Measurements from ENCODE around the gene VKORC1L1. TPM values are rescaled to one million over a fixed set of nuclear protein-coding genes. Genes with fewer than 3 reads are reported as not detected.
"Not testable (repeated sequence)": the region's sequence is repeated elsewhere in the genome, so short reads cannot be mapped to it uniquely, and the experiment has no call there.

The VKORC1L1 gene
- total RNA-seq = 24.3 and 38.5 TPM in 2 replicates

DNA sequence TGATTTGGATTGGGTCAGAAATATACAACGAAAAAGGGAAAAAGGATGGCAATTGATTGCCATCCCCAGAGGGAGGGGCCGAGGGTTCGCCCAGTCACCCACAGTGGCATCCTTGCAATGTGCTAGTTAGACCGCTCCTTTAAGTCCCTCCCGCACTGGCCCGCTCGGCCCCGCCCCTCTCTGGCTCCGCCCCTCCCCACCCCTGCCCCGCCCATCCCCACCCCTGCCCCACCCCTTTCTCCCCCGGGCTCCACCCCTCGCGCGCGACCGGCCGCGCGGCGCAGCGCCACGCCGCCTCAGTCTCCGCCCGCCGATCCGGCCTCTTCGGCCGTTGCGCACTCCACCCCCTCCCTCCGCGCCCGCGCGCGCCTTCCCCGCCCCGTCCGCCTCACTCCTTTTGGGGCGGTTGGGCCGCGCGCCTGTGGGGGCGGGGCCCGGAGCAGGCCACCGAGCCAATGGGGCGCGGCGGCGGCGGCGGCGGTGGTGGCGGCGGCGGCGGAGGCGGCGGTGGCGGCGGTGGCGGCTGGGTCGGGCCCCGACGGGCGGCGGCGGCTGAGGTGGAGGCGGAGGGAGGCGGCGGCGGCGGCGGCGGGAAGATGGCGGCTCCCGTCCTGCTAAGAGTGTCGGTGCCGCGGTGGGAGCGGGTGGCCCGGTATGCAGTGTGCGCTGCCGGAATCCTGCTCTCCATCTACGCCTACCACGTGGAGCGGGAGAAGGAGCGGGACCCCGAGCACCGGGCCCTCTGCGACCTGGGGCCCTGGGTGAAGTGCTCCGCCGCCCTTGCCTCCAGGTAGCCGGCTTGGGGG is at the start of gene VKORC1L1:
TSS of gene VKORC1L1 (plus strand) at position 299 of the 806 bp plus-strand sequence. CDS start at position 597, 298 bp downstream.
- DNase-seq = peak; percentile 95

DNA sequence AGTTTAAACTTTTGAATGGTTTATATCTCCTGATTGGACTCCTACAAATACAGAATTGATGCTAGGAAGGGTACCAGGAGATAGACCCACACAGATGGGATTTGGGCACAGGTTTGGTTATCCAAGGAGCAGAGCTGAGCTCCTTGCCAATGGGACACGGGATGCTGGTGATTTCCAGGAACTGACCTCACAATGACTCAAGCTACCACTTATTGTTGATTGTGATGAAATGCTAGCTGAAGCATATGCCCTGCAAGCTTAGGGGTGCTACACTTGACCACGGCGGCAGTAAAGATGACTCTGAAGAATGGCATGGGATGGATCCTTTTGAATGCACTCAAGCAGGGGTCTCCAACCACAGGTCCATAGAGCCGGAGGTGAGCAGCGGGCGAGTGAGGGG is 45.5 kb upstream of the VKORC1L1 start:
- peak; percentile 19 for DNase-seq

DNA sequence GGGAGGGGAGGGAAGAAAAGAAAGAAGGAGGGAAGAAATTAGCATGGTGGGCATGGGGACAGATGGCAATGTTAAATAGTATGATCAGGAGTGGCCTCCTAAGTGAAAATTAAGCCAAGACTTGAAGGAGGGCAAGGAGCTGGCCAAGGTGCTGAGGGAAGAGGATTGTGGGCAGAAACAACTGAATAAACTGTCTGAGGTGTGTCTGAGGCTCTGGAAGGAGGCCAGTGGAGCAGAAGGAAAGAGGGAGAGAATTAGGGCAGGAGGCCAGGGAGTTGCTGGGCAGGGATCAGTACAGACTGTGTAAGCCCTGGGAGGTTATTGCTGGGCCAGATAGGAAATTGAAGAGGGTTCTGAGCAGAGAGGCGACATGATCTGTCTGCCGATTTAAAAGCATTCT is 40.6 kb upstream of the VKORC1L1 start:
- DNase-seq = peak; percentile 64

DNA sequence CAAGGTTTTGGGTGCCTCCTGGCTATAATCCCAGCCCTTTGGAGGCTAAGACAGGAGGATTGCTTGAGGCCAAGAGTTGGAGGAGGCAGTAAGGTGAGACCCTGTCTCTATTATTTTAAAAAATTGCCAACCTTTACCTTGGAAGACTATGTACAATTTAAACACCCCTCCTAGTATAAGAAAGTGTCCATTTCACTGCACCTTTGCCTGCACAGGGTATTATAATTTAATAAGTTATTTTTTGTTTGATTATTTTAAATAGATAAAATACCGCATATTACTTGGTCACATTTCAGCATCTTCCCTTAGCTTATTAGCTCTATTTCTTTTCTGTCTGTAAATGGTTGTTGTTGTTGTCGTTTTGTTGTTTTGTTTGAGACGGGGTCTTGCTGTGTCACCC is 36.2 kb upstream of the VKORC1L1 start:
- not testable (repeated sequence) for DNase-seq

DNA sequence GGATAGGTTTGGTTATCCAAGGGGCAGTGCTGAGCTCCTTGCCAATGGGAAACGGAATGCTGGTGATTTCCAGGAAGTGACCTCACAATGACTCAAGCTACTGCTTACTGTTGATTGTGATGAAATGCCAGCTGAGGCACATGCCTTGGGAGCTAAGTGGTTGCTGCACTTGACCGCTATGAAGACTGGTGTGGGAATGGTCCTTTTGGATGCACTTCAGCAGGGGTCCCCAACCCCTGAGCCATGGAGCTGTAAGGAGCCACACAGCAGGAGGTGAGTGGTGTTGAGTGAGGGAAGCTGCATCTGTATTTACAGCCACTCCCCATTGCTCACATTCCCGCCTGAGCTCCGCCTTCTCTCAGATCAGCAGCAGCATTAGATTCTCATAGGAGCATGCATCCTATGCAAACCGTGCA is 35.3 kb upstream of the VKORC1L1 start:
- DNase-seq = peak; percentile 46

DNA sequence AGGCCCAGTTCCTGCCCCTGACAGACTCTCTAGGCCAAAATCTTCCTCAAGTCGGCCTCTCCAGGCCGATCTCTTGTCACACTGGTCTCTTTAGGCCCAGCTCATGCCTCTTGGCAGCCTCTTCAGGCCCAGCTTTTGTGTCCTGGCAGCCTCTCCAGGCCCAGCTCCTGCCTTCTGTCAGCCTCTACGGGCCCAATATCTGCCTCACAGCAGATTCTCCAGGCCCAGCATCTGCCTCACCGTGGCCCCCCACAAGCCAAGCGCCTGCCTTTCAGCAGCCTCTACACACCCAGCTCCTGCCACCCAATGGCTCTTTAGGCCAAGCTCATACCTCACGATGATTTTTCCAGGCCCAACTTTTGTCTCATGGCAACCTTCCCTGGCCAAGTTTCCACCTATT is 33.0 kb upstream of the VKORC1L1 start:
- no peak for DNase-seq

DNA sequence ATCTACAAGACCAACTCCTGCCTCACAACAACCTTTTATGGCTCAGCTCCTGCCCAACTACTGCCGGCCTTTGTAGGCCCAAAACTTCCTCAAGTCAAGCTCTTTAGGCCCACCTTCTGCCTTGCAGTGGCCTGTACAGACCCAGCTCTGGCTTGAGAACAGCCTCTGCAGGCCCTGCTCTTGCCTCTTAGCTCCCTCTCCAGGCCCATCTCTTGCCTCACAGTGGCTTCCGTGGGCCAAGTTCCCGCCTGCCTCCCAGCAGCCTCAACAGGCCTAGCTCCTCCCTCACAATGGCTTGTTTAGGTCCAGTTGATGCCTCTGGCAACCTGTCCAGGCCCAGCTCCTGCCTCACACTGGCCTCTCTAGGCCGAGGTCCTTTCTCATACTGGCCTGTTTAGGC is 32.4 kb upstream of the VKORC1L1 start:
- DNase-seq = no peak

DNA sequence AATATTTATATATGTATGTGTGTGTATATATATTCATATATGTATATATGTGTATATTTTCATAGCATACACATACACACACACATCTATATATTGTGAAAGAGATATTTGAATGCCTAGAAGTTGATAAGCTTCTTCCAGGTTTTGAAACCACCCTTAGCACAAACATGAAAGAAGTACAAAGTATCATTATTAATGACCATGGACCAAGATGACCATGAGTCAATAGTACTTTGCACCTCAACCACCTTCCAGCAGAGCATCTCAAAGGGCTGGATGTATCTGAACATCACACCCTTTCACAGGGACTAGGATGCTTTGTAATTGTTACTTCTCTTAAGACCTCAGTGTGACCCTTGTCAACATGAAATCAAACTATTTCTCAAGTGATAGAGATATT is 29.3 kb upstream of the VKORC1L1 start:
- not testable (repeated sequence) for DNase-seq

DNA sequence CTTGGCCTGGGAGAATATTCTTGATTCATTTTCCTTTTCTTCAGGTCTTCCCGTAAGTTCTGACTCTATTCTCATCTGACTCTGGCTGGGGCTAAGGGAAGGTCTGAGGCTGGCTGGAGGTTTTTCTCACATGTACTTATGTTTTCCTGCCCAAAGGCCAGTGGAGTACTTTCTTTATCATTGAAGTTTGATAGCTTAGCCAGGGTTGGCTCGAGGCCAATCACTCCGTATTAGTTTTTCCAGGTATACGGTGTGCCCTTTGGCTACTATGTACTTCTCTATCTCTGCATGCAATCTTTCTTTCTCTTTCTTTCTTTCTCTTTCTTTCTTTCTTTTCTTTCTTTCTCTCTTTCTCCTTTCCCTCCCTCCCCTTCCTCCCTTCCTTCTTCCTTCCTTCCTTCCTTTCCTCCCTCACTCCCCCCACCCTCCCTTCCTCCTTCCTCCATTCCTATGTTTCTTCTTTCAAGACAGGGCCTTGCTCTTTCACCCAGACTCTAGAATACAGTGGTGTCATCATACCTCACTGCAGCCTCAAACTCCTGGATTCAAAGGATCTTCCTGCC is 26.8 kb upstream of the VKORC1L1 start:
- DNase-seq = no peak

DNA sequence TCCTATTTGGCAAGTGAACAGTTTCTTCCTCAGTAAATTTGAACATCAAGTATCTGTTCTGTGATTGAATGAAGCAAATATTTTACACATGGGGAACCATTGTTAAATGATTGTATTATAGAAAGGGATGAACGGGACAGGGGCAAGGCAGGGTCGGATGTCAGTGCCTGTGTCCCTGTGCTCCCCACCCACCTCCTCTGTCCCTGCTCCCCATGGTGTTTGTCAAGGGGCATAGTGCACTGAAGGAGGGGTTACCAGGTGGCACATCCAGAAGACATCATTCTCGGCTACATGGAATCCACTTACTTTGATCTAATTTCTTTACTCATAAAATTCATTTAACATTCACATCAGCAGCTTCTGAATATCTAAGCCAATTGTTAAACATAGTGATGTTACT is 19.4 kb upstream of the VKORC1L1 start:
- not testable (repeated sequence) for DNase-seq

DNA sequence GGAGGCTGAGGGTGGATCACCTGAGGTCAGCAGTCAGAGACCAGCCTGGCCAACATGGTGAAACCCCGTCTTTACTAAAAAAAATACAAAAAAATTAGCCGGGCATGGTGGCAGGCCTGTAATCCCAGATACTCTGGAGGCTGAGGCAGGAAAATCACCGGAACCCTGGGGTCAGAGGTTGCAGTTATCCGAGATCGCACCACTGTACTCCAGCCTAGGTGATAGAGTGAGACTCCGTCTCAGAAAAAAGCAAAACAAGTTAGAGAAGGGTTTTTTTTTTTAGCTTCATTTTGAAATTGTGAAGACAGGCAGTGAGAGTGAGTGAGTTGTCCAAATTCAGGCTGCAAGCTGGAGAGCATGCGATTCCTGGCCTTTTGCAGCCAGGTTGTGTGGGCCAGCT is 19.0 kb upstream of the VKORC1L1 start:
- not testable (repeated sequence) for DNase-seq

DNA sequence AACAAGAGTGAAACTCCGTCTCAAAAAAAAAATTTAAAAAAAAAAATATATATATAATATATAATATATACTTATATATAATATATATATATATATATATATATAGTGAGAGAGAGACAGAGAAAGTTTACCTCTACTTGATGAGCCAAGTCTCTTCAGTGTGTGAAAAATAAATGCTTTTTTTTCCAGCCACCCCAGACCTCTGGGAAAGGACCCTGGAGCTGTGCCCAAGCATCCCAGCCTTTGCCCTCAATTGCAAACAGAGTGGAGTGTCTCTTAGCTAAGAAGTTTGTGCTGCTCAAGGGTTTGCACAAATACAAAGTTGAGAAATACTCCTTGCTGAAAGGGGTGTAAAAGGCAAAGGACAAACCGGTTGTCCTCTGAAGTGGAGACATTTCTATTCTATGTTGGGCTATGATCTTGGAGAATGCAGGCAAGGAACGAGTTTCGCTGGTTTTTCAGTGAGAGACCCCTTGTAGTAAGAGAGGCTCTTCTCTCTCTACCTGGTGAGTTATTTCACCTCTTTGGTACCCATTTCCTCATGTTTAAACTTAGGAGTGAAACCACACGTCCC is 15.5 kb upstream of the VKORC1L1 start:
- not testable (repeated sequence) for DNase-seq

DNA sequence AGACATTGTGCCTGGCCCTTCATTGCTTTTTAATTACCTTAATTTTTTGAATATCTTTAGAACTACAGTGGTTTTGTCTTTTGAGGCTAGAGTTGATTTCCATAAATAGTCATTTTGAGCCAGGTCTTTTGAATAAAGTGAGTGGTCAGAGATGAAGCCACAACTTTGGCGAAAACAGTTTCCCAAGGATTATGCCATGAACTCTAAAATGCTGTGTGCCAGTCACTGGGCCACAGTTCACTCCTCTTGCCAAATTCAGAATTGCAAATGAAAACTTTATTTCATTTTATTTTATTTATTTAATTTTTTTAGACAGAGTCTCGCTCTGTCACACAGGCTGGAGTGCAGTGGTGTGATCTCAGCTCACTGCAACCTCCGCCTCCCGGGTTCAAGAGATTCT is 14.2 kb upstream of the VKORC1L1 start:
- not testable (repeated sequence) for DNase-seq

DNA sequence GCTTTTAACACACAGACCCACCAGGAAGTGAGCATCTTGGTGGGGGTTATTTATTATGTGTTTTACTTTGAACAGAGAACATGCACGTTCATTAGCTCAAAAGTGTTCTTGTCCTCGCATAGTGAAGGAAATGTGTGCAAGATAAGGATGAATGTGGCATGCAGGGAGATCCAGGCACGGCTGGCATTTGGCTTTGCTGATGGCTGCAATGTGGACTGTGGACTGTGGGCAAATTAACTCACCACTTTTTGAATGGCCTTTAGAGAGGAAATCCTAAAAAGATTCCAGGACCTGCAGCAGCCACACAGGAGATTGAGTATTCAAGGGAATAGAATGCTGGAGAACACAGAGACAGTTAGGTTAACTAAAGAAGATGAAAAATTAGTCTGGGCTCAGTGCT is 6.6 kb upstream of the VKORC1L1 start:
- DNase-seq = not testable (repeated sequence)

DNA sequence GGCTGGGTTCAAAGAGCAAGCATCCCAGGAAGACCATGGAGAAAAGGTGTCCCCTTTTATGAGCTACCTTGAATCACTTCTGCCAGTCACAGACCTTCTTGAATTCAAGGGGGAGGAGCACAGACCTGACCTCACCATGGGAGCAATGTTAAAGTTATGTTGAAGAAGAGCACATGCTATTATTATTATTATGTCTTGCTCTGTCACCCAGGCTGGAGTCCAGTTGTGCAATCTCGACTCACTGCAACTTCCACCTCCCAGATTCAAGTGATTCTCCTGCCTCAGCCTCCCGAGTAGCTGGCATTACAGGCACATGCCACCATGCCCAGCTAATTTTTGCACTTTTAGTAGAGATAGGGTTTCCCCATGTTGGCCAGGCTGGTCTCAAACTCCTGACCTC is 5.2 kb upstream of the VKORC1L1 start:
- DNase-seq = not testable (repeated sequence)

DNA sequence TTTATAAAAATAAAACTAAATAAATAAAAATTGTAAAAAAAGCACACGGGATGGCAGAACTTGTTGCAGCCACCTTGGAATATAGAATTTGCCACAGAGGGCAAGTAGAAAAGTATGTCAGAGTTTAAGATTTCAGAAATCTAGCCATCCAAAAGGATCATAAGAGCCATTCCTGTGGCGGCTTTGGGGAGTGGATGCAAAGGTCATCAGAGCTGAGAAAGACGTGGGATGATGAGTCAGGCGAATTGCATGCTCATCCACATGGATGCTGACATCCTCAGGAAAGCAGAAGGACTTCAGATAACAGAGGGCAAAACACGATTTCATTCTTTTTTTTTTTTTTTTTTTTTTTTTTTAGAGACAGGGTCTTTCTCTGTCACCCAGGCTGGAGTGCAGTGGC is 3.6 kb upstream of the VKORC1L1 start:
- peak; percentile 60 for DNase-seq

DNA sequence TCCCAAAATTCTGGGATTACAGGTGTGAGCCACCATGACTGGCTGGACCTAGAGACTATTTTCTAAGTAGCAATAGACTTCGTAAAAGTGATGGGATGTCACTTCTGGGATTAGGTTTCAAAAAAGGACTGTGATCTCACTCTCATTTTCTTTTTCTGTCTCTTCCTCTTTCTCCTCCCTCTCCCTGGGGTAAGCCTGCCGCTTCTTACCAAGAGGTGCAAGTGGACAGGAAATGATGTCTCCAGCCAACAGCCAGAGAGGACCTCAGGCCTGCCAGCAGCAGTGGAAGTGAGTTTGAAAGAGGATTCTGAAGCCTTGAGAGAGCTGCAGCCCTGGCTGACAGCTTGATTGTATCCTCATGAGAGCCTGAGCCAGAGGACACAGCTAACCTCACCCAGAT is 1.4 kb upstream of the VKORC1L1 start:
- peak; percentile 21 for DNase-seq

DNA sequence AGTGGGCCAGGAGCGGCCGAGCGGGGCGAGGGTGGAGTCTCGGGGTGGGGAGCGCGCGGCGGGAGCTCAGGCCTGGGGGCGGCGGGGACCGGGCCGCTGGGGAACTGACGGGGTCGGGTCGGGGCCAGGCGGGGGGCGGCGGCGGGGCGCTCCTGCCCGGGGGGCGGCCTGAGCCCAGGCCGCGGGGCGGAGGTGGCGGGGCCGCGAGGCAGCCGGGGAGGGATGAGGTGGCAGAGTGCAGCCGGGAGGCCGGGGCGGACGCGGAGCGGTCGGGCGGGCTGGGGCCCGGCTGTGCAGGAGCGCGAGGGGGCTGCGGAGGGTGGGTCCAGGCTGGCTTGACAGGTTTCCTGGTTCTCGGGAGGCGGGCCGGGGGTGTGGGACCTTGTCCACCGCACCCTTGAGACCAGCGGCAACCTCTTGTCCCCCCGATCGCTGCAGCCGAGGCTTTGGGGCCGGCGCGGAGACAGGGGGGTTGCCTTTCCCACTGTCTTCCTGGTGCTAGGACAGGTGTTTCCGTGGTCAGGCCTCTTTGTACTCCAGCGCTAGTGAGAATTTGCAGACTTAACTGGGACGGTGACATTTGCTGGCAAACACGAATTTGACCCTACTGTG is 814 bp downstream of the VKORC1L1 start:
- peak; percentile 53 for DNase-seq

DNA sequence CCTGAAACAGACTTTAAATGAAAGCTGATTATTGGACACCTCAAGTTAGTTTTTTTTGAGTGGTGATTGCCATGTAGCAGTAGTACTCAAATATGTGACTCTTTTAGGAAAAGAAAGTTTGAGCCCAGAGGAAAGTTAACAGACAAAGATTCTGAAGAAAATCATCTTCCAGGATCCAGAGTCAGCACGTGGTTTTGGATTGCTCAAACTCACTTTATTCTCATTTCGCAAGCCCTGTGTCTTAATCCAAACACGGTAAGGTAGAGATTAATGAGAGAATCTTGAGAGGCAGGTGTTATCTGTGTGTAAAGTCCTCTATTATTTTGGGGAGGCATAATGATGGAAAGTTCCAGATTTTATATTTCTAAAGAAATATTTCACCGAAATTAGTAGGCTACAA is 2.8 kb downstream of the VKORC1L1 start:
- DNase-seq = not testable (repeated sequence)

DNA sequence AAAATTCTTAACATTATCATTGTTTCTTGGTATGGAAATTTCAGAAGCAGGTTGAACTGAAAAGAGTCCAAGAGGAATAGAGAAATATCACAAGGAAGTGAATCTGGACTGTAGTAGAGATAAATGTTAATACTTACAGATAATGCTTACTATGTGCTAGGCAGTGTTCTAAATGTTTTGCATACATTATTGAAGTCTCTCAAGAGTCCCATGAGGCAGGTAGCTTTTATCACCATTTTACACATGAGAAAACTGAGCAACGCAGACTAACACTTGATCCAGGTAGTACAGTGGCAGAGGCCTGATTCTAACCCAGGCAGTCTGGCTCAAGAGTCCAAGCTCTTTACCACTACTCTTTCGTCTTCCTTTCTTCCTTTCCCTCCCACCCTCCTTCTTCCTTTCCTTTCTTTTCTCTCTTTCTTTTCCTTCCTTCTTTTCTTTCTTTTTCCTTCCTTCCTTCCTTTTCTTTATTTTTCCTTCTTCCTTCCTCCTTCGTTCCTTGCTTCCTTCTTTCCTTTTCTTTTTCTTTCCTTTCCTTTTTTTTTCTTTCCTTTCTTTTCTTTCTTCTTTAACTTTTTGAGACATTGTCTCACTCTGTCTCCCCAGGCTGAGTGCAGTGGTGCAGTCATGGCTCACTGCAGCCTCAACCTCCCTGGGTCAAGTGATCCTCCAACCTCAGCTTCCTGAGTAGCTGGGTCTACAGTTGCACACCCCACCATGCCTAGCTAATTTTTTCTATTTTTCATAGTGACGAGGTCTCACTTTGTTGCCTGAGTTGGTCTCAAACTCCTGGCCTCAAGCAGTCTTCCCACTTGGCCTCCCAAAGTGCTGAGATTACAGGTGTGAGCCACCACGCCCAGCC is 6.6 kb downstream of the VKORC1L1 start:
- DNase-seq = not testable (repeated sequence)

DNA sequence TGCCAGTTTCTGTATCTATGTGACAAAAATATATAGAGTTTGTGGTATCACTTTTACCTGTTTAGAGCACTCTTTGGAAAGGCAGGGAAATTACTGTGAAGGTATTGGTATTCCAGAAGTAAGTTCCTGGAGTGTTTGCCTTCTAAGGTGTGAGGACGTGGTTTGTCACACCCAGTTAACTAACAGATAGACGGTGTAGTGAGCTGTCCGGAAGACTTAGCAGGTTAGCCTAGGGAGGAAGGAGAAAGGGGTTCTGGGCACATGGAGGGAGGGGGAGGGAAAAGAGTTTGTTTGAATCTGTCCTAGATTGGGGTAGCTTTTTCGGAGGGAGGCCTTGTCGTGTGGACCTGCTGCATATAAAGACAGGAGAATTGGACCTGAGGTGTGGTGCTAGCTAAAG is 7.4 kb downstream of the VKORC1L1 start:
- DNase-seq = not testable (repeated sequence)

DNA sequence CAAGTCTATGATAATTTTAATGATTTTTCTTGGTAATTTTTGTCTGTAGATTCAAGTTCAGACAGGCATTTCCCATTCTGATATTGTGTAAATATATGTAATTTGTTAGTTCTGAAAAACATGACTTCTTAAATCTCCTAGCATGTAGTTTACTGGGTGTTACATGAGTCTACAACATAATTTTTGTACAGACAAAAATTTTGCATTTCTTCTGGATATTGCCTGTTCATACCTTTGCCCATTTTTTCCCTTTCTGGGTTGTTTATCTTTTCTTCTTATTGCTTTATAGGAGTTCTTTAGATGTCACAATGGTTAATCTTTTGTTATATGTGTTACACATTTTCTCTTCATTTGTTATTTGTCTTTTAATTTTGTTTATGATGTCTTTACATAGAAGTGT is 12.1 kb downstream of the VKORC1L1 start:
- DNase-seq = not testable (repeated sequence)

Measured in dermis blood vessel endothelial cell (primary cell).